Prostate gland (tissue), 2 donors: Measurements from ENCODE around the gene ATG4B. TPM values are rescaled to one million over a fixed set of nuclear protein-coding genes. Genes with fewer than 3 reads are reported as not detected.
A peak's percentile ranks its signal among the peaks of the same experiment; 100 is the strongest.

Source experiments
- DNase-seq: peaks from one replicate; pipeline ENCODE4 v3.0.0-alpha.2; 2019; ENCODE audit warnings: low spot score
- H3K27ac ChIP-seq, 2 donors: fragments of 200-600 bp; sonication (generic); 2 replicates each; pipeline ENCODE4 v1.5.1; 2017 to 2019
- H3K27me3 ChIP-seq: fragments of 200-600 bp; sonication (generic); replicated peaks from 2 replicates; pipeline ENCODE4 v1.5.1; 2019; ENCODE audit not compliant: insufficient read depth
- H3K36me3 ChIP-seq, 2 donors: fragments of 200-600 bp; sonication (generic); 1 replicate in 1 of 2; 2 replicates in 1 of 2; pipeline versions ENCODE4 v1.5.1 to v1.8.1; 2017 to 2019
- H3K4me1 ChIP-seq: fragments of 200-600 bp; sonication (generic); replicated peaks from 2 replicates; pipeline ENCODE4 v1.5.1; 2019
- H3K4me3 ChIP-seq, 2 donors: fragments of 200-600 bp; sonication (generic); 2 replicates each; pipeline ENCODE4 v1.5.1; 2017 to 2019
- H3K9me3 ChIP-seq: fragments of 200-600 bp; sonication (generic); 2 replicates; pipeline ENCODE4 v1.5.1; 2017
- POLR2A ChIP-seq: fragments of 450-650 bp; IDR thresholded peaks from one replicate; pipeline ENCODE4 v1.6.1; 2016; ENCODE audit warnings: antibody characterized with exemption, mild to moderate bottlenecking
- POLR2AphosphoS5 ChIP-seq: sonication (generic); formaldehyde crosslinking; IDR thresholded peaks from one replicate; pipeline ENCODE4 v1.6.1; 2017; ENCODE audit warnings: antibody characterized with exemption
- WGBS: methylation state at CpG from one replicate; pipeline ENCODE4 v1.1.5; 2018; 5-methylcytosine and 5-hydroxymethylcytosine counted together
- intact Hi-C: fragments of 100-400 bp; cut with DNase I; formaldehyde crosslinking; loops from one replicate; pipeline ENCODE4 v1.14.2; 2022
- total RNA-seq, 2 donors: library from RNA; depleted of rRNA; stranded (reverse); fragments of >200 nt; gene quantifications; one replicate each; pipeline ENCODE4 v1.1.0, GENCODE V29; 2016
- TF ChIP-seq, protein P1 (sequence below), 4 experiments: fragments of 200-600 bp in 2 of 4; fragments of 450-650 bp in 2 of 4; sonication (generic) in 2 of 4; IDR thresholded peaks; 1 replicate in 3 of 4; 2 replicates in 1 of 4; pipeline ENCODE4 v1.5.1; 2016 to 2019; ENCODE audit warnings: antibody characterized with exemption in 4 of 4, mild to moderate bottlenecking in 2 of 4, moderate library complexity in 2 of 4

ATG4B gene
- total RNA-seq, 2 donors from 2014 or later, result 63.9 to 162 TPM

DNA sequence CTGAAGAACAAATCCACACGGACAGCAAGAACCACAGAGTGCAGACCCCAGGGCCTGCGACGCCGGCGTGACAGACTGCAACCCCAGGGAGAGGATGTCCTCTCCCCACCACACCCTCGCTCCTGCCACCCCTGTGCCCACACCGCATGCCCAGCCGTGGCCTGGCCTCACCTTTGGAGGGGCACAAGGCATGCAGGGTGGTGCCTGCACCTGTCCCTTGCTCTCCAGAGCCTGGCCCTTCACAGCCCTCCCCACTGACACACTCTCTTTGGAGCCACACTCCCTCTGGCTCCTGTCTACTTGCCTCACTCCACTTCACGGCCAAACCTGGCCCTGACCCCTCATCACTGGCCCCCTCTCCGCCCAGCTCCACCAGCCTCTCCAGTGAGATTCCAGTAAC, 9.8 kb upstream of the ATG4B start:
- TF ChIP-seq POLR2A (no peak), POLR2AphosphoS5 (no peak)
- H3K36me3 ChIP-seq, result peaks cover 2% of the 10 kb centered on the region in 2 donors
- no peak for DNase-seq
- 92% methylated on average over 10 of the region's 10 CpGs for WGBS
- H3K4me1 ChIP-seq, result no peaks in the 10 kb centered on the region
- intact Hi-C loops, result no loop called here
- H3K27ac ChIP-seq, result no peak overlapping the region
- no peaks in the 10 kb centered on the region for H3K9me3 ChIP-seq
- no peaks in the 10 kb centered on the region for H3K27me3 ChIP-seq
- H3K4me3 ChIP-seq, result no peak overlapping the region

DNA sequence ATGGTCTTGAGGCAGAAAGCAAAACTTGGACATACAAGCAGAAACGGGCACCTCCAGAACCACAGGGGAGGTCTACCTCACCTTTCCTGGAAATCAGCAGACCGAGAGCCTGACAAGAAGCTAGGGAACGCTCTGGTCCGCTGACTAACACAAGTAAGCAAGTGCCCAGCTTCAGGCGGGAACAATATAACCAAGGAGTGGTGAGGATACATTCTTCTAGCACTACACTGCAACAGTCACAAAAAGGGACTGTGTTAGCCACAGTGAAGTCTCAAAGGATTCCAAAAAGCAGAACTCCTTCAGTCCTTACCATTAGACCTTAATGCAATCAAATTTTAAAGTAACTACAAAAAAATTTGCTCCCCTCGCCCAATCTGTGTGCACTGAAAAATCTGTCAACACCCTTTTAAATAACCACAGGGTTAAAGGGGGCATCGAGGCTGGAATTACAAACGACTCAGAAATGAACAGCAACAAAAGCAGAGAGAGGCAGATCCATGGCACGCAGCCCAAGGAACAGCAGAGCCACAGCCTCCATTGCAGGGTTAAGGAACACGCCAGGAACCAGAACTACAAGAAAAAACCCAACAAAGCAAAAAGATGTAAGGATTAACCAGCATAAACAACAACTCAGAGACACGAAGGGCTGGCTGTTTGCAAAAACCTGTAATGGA, 7.6 kb upstream of the ATG4B start:
- intact Hi-C loops, result loop anchor here (10.0 kb wide), 1 partner anchor 315 kb away; the partner anchor contains the start of genes HDLBP and SEPTIN2
- Histone ChIP-seq H3K4me3 (no peak overlapping the region), H3K9me3 (no peaks in the 10 kb centered on the region), H3K27ac (no peak overlapping the region), H3K27me3 (no peaks in the 10 kb centered on the region), H3K4me1 (no peaks in the 10 kb centered on the region), H3K36me3 (peaks cover 10 to 12% of the 10 kb centered on the region in 2 donors)
- TF ChIP-seq POLR2A (no peak), POLR2AphosphoS5 (no peak)
- TF ChIP-seq, protein P1, sequence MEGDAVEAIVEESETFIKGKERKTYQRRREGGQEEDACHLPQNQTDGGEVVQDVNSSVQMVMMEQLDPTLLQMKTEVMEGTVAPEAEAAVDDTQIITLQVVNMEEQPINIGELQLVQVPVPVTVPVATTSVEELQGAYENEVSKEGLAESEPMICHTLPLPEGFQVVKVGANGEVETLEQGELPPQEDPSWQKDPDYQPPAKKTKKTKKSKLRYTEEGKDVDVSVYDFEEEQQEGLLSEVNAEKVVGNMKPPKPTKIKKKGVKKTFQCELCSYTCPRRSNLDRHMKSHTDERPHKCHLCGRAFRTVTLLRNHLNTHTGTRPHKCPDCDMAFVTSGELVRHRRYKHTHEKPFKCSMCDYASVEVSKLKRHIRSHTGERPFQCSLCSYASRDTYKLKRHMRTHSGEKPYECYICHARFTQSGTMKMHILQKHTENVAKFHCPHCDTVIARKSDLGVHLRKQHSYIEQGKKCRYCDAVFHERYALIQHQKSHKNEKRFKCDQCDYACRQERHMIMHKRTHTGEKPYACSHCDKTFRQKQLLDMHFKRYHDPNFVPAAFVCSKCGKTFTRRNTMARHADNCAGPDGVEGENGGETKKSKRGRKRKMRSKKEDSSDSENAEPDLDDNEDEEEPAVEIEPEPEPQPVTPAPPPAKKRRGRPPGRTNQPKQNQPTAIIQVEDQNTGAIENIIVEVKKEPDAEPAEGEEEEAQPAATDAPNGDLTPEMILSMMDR (IDR thresholded peaks at IDR 0.05), result no peak
- 62% methylated on average over 11 of the region's 11 CpGs for WGBS
- no peak for DNase-seq

DNA sequence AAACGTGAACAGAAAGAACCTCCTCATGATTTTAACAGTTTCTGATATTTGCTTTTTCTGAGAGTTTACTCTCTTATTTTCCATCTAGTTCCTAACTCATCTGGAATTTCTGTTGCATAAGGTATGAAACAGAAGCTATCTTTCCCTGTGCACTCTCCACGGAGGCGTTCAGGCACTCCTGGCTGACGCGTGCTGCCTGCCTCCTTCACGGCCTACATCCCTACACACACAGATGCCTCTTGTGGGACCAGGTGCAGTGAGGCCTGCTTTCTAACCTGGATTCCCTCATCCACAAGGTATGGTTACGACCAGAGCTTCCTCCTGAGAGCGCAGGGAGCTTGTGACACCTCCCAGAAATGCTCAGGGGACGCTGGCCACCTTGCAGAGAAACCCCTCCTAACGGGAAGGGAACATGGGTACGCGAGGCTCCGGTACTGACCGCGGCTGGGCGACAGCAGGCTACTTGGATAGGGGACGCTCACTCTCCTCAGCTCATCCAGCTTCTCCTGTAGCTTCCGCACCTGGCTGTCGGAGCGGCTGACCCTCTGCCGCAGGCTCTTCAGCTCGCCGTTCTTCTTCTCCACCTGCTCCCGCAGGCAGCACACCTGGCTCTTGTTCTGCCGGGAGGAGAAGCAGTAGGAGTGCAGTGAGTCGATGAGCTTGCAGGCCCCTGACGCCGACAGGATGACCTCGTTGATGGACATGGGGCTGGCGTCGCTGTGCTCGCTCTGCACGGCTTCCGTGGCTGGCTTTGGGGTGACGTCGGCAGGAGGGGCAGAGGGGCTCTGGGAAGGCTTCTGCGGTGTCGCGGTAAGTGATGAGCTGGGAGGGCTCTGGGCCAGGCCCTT, 4.8 kb upstream of the ATG4B start:
- no peak for DNase-seq
- Histone ChIP-seq H3K27ac (no peak overlapping the region), H3K9me3 (no peaks in the 10 kb centered on the region), H3K4me3 (no peak overlapping the region), H3K36me3 (peaks cover 10 to 12% of the 10 kb centered on the region in 2 donors), H3K27me3 (no peaks in the 10 kb centered on the region), H3K4me1 (peaks cover 9% of the 10 kb centered on the region)
- 95% methylated on average over 34 of the region's 39 CpGs for WGBS
- no peak for TF ChIP-seq POLR2A
- TF ChIP-seq, protein P1 (IDR thresholded peaks at IDR 0.05), result no peak
- no peak for TF ChIP-seq POLR2AphosphoS5
- intact Hi-C loops, result loop anchor here (10.0 kb wide), 1 partner anchor 318 kb away; the partner anchor contains the start of genes HDLBP and SEPTIN2

DNA sequence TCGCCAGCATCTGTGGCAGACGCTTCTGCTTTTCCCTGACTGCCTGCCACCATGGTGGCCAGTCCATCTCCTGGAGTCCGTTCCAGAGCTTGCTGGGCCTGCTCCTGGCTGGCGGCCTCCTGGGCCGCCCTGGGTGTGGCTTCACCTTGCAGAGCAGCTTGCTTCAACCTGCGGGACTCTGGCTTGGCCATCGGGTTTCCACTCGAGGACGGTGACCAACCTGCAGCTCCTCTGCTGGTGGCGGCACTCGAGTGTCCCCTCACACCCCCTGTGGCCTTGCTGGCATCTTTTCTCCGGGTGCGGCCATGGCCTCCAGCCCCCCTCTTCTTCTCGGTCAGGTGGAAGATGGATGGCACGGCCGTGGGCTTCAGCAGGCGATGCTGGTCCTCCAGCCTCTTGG, 3.9 kb upstream of the ATG4B start:
- Histone ChIP-seq H3K27me3 (no peaks in the 10 kb centered on the region), H3K36me3 (peaks cover 10 to 12% of the 10 kb centered on the region in 2 donors), H3K27ac (no peak overlapping the region), H3K4me1 (peaks cover 9% of the 10 kb centered on the region), H3K9me3 (no peaks in the 10 kb centered on the region), H3K4me3 (no peak overlapping the region)
- no peak for DNase-seq
- intact Hi-C loops, result loop anchor here (10.0 kb wide), 1 partner anchor 319 kb away; the partner anchor contains the start of genes HDLBP and SEPTIN2
- WGBS, result 84% methylated on average over 17 of the region's 17 CpGs
- TF ChIP-seq, protein P1 (IDR thresholded peaks at IDR 0.05), result no peak
- no peak for TF ChIP-seq POLR2A
- TF ChIP-seq POLR2AphosphoS5, result no peak

DNA sequence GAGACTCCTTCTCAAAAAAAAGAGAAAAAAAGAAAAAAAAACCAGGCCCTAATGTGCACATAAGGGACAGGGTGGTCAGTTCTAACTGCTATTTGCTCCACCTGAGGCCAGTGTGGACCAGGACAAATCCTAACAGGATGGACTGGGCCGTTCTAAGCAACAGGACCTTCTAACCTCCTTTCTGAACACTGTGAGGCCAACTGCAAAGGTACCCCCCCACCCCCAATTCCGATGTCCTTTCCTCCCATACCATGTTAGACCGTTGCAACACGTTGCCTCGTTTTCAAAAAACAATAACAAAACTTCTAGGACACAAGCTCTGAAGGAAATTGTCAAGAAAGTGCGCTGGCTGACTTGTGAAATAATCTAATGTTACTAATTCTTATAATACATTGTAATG, 1.7 kb upstream of the ATG4B start:
- H3K4me3 ChIP-seq, result peak overlapping the region; percentile 96 to 100
- 16% methylated on average over 6 of the region's 6 CpGs for WGBS
- intact Hi-C loops, result loop anchor here (2.0 to 10.0 kb wide), 2 partner anchors 279 to 321 kb away; partner anchors contain the start of genes FARP2, HDLBP and SEPTIN2
- H3K36me3 ChIP-seq, result peaks cover 10 to 12% of the 10 kb centered on the region in 2 donors
- no peaks in the 10 kb centered on the region for H3K9me3 ChIP-seq
- TF ChIP-seq, protein P1 (IDR thresholded peaks at IDR 0.05), result no peak
- no peak for TF ChIP-seq POLR2AphosphoS5
- no peak for DNase-seq
- H3K27ac ChIP-seq, result peak overlapping the region; percentile 99
- peaks cover 17% of the 10 kb centered on the region for H3K4me1 ChIP-seq
- no peaks in the 10 kb centered on the region for H3K27me3 ChIP-seq
